IMR-90 (cell line): ENCODE measurements around the gene TACR2.

Experiments used
- POLR2A ChIP-seq: IDR thresholded peaks from 2 replicates; pipeline ENCODE4 v1.6.1; 2012; ENCODE audit warnings: mild to moderate bottlenecking, low read depth, low read length
- RAD21 ChIP-seq: IDR thresholded peaks from 2 replicates; pipeline ENCODE4 v1.6.1; 2012; ENCODE audit warnings: low read length, improper control_type of control experiment
- TF ChIP-seq, protein P1 (sequence below): conservative IDR thresholded peaks from 2 replicates; pipeline ENCODE4 v1.5.1; 2012; ENCODE audit warnings: mild to moderate bottlenecking, low read depth, low read length, improper control_type of control experiment

DNA sequence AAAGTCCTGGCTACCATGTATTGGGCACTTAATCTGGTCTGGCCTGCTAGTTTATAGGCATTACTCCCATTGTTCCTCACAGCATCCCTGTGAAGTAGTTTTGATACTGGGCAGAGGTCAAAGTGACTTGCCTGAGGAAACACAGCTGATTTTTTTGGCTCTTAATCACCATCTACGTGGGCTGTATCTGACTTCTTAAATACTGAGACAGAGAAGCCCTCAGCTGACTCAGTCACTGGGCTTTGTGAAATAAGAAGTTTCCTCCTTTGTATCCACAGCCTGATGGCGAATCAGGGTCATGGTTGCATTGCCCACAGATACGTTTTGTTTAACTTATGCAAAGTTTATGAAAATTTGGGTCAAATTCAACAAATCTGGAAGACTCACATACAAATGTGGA lies 13.2 kb downstream of the TACR2 start:
- TF ChIP-seq RAD21, result no peak
- TF ChIP-seq, protein P1, sequence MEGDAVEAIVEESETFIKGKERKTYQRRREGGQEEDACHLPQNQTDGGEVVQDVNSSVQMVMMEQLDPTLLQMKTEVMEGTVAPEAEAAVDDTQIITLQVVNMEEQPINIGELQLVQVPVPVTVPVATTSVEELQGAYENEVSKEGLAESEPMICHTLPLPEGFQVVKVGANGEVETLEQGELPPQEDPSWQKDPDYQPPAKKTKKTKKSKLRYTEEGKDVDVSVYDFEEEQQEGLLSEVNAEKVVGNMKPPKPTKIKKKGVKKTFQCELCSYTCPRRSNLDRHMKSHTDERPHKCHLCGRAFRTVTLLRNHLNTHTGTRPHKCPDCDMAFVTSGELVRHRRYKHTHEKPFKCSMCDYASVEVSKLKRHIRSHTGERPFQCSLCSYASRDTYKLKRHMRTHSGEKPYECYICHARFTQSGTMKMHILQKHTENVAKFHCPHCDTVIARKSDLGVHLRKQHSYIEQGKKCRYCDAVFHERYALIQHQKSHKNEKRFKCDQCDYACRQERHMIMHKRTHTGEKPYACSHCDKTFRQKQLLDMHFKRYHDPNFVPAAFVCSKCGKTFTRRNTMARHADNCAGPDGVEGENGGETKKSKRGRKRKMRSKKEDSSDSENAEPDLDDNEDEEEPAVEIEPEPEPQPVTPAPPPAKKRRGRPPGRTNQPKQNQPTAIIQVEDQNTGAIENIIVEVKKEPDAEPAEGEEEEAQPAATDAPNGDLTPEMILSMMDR, result no peak
- TF ChIP-seq POLR2A, result no peak
